C1 segment of cervical spinal cord (tissue), 14 donors: Measurements from ENCODE around the gene DBNL.
"Not testable (repeated sequence)": the region's sequence is repeated elsewhere in the genome, so short reads cannot be mapped to it uniquely, and the experiment has no call there.

Experiments used
- DNase-seq, 14 donors: peaks; one replicate each; lab custom pipeline; 2025; lab: John Stamatoyannopoulos, UW

Gene DBNL

GRCh38 chr7:44044315-44045225 lies at the start of gene DBNL:
Gene DBNL (plus strand): TSS chr7:44044702. CDS start chr7:44044738, 36 bp downstream.
- peak; percentile 53 to 96 (median 91) for DNase-seq

GRCh38 chr7:43997532-43997931 lies 47.0 kb upstream of the DBNL start, which contains the start of gene SPDYE1:
Gene SPDYE1 (plus strand): TSS chr7:43997897. CDS start chr7:43999950, 2,053 bp downstream.
- not testable (repeated sequence) for DNase-seq

GRCh38 chr7:44012081-44012480 lies 32.4 kb upstream of the DBNL start:
- not testable (repeated sequence) for DNase-seq

DNA sequence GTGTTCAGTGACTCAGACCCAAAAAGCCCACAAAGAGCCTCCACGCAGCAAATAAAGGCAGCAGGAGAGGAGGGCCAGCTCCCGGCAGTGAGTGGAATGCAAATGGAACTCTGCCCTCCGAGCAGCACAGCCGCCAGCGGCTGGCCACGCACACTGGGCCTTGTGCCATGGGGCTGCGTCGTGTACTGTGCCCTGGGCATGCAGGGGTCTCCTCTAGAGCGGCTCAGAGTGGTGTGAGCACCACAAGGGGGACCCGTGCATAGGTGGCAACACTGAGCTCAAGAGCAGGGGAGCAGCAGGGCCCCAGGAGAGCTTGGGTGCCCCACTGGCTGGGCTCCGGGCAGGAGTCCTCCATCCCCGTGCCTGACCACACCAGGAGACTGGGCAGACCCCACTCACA lies 29.4 kb upstream of the DBNL start:
- peak in 6 of 14 donors; percentile 8 to 23 (median 15) for DNase-seq

DNA sequence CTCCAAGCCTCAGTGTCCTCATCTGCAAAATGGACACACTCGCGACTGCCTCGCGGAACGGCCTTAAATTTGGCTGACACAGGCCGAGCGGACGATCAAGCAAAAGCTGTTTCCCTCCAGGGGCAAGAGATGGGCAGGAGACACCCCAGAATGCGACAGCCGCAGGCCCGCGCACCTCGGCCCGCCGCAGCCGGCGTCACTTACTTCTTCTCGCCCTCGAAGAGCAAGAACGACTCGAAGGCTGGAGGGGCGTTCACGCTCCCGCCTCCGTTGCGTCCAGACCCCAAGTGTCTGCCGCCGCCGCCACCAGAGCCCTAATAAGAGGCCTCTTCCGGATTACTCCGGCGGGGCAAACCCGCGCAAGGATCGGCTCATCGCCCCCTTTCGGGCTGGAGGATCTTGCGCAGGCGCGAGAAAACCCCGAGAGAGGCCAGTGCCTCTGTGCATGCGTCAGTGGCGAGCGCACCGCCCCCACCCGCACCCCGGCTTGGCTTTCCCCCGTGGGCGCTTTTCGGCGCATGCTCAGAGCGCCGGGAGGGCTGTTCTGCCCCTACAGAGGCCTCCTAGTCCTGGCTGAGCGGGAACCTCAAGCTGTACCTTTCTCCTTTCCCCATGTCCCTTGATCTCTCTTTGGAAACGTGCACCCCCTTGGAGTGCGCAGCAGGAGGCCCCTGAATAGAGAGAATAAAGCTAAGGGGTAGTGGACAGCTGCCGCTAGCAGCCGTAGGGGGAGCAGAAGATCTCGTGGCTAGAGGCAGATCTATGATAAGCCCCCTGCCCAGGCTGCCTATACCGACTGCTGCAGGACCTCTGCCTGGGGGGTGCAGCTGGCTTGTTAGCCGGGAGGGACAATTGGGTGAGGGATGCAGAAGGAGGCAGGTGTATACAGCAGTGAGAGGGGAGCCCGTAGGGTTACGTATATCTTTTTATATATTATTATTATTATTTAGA lies 25.4 kb upstream of the DBNL start:
- DNase-seq = peak; percentile 49 to 98 (median 96)

- DNase-seq = not testable (repeated sequence)
These were observed 24.7 kb upstream of the DBNL start for GRCh38 chr7:44019825-44020224.

GRCh38 chr7:44022069-44022468 lies 22.4 kb upstream of the DBNL start:
- not testable (repeated sequence) for DNase-seq

- DNase-seq = not testable (repeated sequence)
These were observed 21.6 kb upstream of the DBNL start for GRCh38 chr7:44022796-44023467.

DNA sequence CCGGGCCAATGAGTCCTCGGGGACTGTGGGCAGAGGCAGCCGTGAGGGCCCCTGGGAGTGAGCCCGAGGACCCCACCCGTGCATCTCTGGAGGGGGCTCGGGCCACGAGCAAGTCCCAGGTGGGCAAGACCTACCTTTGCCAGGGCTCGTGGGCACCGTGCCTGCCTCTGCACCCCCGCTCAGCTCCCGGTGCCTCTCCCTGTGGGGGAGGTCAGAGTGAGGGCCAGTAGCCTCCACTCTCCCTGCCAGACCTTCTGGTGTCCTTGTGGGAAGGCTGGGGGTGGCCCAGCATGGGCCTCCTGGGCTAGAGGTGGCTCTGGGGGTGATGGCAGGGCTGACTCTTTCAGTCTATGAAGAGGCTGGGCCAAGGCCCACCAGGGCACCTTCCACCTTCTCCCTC lies 15.1 kb upstream of the DBNL start:
- not testable (repeated sequence) for DNase-seq

DNA sequence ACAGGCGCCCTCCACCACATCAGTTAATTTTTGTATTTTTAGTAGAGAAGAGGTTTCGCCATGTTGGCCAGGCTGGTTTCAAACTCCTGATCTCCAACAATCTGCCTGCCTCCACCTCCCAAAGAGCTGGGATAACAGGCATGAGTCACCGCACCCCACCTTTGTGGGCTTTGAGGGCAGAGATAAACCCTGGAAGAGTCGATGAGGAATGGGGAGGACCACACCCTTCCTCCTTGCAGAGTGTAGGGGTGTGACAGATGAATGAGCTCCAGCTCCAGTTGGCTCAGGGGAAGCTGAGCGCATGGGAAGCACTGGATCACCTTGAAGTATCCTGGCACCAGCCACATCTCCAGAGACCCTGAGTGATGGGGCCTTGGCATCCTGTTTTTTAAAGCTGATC lies 14.5 kb upstream of the DBNL start:
- not testable (repeated sequence) for DNase-seq

DNA sequence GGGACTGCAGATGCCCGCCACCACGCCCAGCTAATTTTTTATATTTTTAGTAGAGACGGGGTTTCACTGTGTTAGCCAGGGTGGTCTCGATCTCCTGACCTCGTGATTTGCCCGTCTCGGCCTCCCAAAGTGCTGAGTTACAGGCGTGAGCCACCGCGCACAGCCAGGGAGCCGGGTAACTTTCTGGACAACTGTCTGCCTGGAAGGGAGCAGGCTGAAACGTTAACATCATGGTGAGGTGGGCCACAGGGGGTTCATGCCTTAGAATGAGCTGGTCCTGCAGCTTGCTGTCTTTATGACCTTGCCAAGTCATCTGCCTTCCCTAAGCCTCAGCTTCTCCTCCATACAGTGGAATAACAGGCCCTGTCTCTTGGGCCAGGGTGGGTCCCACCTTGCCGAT lies 13.2 kb upstream of the DBNL start:
- not testable (repeated sequence) for DNase-seq

DNA sequence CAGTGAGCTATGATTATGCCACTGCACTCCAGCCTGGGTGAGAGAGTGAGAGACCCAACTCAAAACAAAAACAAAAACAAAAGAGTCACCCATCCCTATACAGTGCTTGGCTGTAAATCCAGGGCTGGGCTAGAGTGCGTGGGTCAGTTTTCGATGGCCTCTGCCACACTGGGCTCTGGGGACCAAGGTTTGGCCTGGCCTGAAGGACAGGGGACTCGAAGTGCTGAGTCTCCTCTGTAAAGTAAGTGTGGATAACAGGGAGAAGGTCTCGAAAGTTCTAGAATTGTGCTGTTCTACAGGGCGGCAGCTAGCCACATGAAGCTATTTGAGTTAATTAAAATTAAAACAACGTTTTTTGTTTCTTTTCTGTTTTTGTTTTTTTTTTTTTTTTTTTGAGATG lies 12.5 kb upstream of the DBNL start:
- not testable (repeated sequence) for DNase-seq

DNA sequence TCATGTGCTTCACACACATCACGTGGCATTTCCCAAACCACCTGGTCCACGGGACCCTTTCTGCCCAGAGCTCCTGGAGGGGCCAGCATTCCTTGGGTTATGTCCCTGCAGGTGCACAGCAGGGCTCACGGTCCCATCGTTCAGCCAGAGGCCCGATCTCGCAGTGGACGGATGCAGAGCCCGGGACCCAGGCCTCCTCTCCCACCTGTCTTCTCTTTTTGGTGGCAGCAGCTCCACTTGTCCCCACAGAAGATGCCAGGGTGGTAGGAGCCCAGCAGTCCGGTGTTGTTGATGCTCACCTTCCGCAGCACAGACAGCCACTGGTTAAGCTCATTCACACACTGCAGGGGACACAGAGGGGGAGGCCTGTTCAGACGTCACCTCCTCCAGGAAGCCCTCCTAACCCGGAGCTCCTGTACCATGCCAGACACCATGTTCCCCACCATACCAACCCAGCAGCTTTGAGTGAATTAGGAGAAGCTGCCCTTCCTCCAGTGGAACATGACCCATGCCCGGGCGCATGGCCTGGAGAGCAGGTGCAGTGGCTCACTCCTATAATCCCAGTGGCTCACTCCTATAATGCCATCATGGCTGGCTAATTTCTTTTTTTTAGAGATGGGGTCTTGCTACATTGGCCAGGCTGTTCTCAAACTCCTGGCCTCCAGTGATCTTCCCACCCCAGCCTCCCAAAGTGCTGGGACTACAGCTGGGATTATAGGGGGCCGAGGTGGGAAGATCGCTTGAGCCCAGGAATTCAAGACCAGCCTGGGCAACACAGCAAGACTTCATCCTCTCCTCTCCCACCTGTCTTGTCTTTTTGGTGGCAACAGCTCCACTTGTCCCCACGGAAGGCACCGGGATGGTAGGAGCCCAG lies 10.3 kb upstream of the DBNL start:
- not testable (repeated sequence) for DNase-seq

DNA sequence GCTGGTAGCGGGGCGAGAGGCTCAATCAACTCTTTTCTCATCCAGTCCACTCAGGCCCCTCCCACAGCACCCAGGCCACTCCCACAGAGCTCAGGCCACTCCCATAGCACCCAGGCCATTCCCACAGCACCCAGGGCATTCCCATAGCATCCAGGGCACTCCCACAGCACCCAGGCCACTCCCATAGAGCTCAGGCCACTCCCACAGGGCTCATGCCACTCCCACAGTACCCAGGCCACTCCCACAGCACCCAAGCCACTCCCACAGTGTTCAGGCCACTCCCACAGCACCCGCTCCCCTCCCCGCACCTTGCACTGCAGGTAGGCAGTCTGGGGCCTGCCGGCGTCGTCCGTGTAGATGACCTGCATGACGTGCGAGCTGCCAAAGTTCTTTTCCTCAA lies 8.1 kb upstream of the DBNL start:
- DNase-seq = not testable (repeated sequence)

DNA sequence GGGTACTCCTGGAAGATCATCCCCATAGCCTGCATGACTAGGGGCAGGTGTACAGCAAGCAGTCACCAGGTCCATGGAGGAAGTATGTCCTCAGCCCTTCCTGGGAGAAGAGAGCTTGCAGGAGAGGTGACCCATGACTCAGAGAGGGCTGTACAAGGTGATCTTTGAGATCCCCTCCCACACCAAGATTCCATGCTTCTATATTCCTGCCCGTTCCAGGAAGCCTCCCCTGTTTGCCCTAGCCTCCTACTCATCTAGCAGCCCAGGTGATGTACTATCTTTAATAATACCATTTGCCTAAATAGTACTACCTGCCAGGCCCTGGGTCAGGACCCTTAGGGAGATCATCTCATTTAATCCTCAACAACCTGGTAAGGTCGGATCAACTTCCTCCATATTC lies 6.6 kb upstream of the DBNL start:
- DNase-seq = not testable (repeated sequence)

- not testable (repeated sequence) for DNase-seq
These were observed 5.9 kb upstream of the DBNL start for GRCh38 chr7:44038553-44038952.

- DNase-seq = peak in 13 of 14 donors; percentile 28 to 86 (median 72)
These were observed 5.4 kb upstream of the DBNL start for GRCh38 chr7:44038961-44039558.

DNA sequence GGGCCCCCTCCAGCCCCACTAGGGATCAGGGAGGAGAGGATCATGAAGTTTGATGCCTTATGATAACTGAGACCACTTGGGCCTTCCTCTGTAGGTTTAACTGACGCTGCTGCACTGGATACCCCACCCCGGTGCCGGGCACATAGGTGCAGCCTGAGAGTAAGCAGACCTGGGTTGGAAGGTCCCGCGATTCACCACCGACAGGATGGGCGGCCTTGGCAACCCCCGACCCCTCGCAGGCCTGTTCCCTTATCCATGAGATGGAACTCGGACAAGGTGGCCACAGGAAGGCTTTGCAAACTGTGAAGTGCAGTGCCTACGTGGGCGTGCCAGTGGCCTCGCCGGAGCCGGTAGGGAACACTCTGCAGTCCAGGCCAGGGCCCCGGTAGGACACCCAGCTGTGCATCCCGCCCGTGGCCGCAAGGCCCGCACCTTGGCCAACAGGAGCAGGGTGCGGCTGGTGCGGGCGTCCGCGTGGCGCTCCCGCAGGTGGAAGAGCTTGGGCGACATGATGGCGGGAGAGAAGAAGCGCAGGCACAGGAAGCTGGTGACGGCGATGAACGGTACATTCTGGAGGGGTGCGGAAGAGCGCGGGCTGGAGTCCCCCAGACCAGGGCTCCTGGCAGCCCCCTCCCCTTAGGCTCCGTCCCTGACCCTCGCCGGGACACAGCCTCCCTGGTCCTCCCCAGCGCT lies 4.6 kb upstream of the DBNL start:
- DNase-seq = not testable (repeated sequence)

GRCh38 chr7:44040493-44040891 lies 4.0 kb upstream of the DBNL start:
- not testable (repeated sequence) for DNase-seq
